ENCODE data around the gene C12orf42. TPM values are rescaled to one million over a fixed set of nuclear protein-coding genes. Genes with fewer than 3 reads are reported as not detected.

The C12orf42 gene
- total and polyA plus RNA-seq, 2 donors (not counting 1 experiment from before 2014, with no cell fraction given): 25.6 to 138 TPM

DNA sequence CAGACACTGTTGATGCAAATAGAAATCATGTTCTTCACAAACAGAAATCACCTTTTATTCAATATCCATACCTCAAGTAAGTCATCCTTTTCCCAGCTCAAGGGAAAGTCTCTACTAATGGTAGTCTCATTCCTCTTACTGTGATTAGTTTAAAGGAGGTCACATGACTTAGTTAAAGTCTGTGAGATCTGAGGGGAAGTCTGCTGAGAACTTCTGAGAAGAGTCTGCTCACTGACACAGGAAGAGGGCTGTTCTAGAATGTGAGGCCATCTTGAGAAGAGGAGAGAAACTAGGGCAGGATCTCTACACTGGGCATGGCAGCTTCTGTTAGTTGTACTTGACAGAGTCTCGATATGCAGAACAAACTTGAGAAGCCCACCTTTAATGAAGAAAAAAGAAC is 146.8 kb downstream of the C12orf42 start:
- peaks cover 4% of the 10 kb centered on the region for H3K79me2 ChIP-seq (ENCODE audit: control insufficient read depth, insufficient read depth, low read length)
- no peak for TF ChIP-seq EZH2 (IDR thresholded peaks at IDR 0.05; ENCODE audit: borderline replicate concordance, insufficient read depth, low read depth, low read length, poor library complexity, severe bottlenecking)
- TF ChIP-seq CTCF (IDR thresholded peaks at IDR 0.05): no peak
- no peak overlapping the region for H3K27ac Mint-ChIP-seq
- H3K27me3 Mint-ChIP-seq: no peaks in the 10 kb centered on the region
- H3K4me2 ChIP-seq (replicated peaks; ENCODE audit: low read depth, low read length, poor library complexity, severe bottlenecking): no peak overlapping the region
- H3K27me3 ChIP-seq (replicated peaks in 1 of 4; ENCODE audit: control extremely low read depth in 1 of 4, control insufficient read depth in 3 of 4, insufficient read depth in 4 of 4, low read length in 3 of 4): no peaks in the 10 kb centered on the region
- no peaks in the 10 kb centered on the region for H3K4me1 ChIP-seq (ENCODE audit: control insufficient read depth in 2 of 2, insufficient read depth in 2 of 2, low read length in 2 of 2)
- ChIA-PET POLR2A (no interaction called here), CTCF (no interaction called here)
- WGBS (ENCODE audit: insufficient coverage): no CpG with 5 or more reads among the region's 1 CpG
- peaks cover 21% of the 10 kb centered on the region for H3K4me1 Mint-ChIP-seq
- H3K27ac ChIP-seq (ENCODE audit: low read length in 2 of 2): peak overlapping the region in 1 of 2 donors; percentile 1
- peaks cover 5% of the 10 kb centered on the region for H4K20me1 ChIP-seq (ENCODE audit: control insufficient read depth, insufficient read depth, low read length, poor library complexity, severe bottlenecking)
- no peak for ATAC-seq (ENCODE audit: low read depth)
- peaks cover 0 to 6% of the 10 kb centered on the region in 2 experiments for H3K36me3 ChIP-seq (replicated peaks in 1 of 2; ENCODE audit: control extremely low read depth in 1 of 2, control insufficient read depth in 1 of 2, extremely low read depth in 1 of 2, insufficient read depth in 2 of 2, low read length in 1 of 2)
- no peak overlapping the region for H3K9ac ChIP-seq (ENCODE audit: low read length)
- no peak overlapping the region for H3K4me3 ChIP-seq (ENCODE audit: control extremely low read depth in 1 of 5, extremely low read depth in 1 of 5, insufficient read depth in 1 of 5, low read depth in 2 of 5, low read length in 4 of 5)
- intact Hi-C loops (cut with micrococcal nuclease): no loop called here
- DNase-seq: no peak
- H3K9me3 ChIP-seq (ENCODE audit: control extremely low read depth in 1 of 3, control insufficient read depth in 2 of 3, insufficient read depth in 1 of 3, low read length in 2 of 3): peaks cover 0 to 5% (median 2%) of the 10 kb centered on the region in 3 donors
- H3K4me3 Mint-ChIP-seq: no peak overlapping the region
- H2AFZ ChIP-seq (ENCODE audit: insufficient read depth, low read depth, low read length, poor library complexity, severe bottlenecking): no peak overlapping the region
- no peaks in the 10 kb centered on the region for H3K9me3 Mint-ChIP-seq (ENCODE audit: insufficient read depth)

- Mint-ChIP-seq H3K4me3 (no peak overlapping the region), H3K4me1 (peaks cover 4% of the 10 kb centered on the region), H3K27ac (no peak overlapping the region), H3K9me3 (ENCODE audit: insufficient read depth) (peaks cover 2% of the 10 kb centered on the region), H3K27me3 (no peaks in the 10 kb centered on the region)
- Histone ChIP-seq H3K9ac (ENCODE audit: low read length) (no peak overlapping the region), H4K20me1 (ENCODE audit: control insufficient read depth, insufficient read depth, low read length, poor library complexity, severe bottlenecking) (peaks cover 27% of the 10 kb centered on the region), H3K27ac (ENCODE audit: low read length in 2 of 2) (no peak overlapping the region), H2AFZ (ENCODE audit: insufficient read depth, low read depth, low read length, poor library complexity, severe bottlenecking) (no peak overlapping the region), H3K9me3 (ENCODE audit: control extremely low read depth in 1 of 3, control insufficient read depth in 2 of 3, insufficient read depth in 1 of 3, low read length in 2 of 3) (no peaks in the 10 kb centered on the region), H3K4me3 (ENCODE audit: control extremely low read depth in 1 of 5, extremely low read depth in 1 of 5, insufficient read depth in 1 of 5, low read depth in 2 of 5, low read length in 4 of 5) (no peak overlapping the region), H3K4me1 (ENCODE audit: control insufficient read depth in 2 of 2, insufficient read depth in 2 of 2, low read length in 2 of 2) (no peaks in the 10 kb centered on the region), H3K36me3 (replicated peaks in 1 of 2; ENCODE audit: control extremely low read depth in 1 of 2, control insufficient read depth in 1 of 2, extremely low read depth in 1 of 2, insufficient read depth in 2 of 2, low read length in 1 of 2) (peaks cover 0 to 3% of the 10 kb centered on the region in 2 experiments), H3K4me2 (replicated peaks; ENCODE audit: low read depth, low read length, poor library complexity, severe bottlenecking) (no peak overlapping the region), H3K27me3 (replicated peaks in 1 of 4; ENCODE audit: control extremely low read depth in 1 of 4, control insufficient read depth in 3 of 4, insufficient read depth in 4 of 4, low read length in 3 of 4) (no peaks in the 10 kb centered on the region), H3K79me2 (ENCODE audit: control insufficient read depth, insufficient read depth, low read length) (peaks cover 14% of the 10 kb centered on the region)
- ChIA-PET POLR2A (no interaction called here), CTCF (no interaction called here)
- TF ChIP-seq CTCF (IDR thresholded peaks at IDR 0.05) (no peak), EZH2 (IDR thresholded peaks at IDR 0.05; ENCODE audit: borderline replicate concordance, insufficient read depth, low read depth, low read length, poor library complexity, severe bottlenecking) (no peak)
- intact Hi-C loops (cut with micrococcal nuclease): no loop called here
- no peak for DNase-seq
- ATAC-seq (ENCODE audit: low read depth): no peak
Measured at GRCh38 chr12:103336940-103337339, 158.8 kb downstream of the C12orf42 start.
